Fibroblast of lung (primary cell): ENCODE results near the gene LACRT.

ENCODE experiments used
- CTCF ChIP-seq, 2 donors: IDR thresholded peaks in 1 of 2; conservative IDR thresholded peaks in 1 of 2; 1 replicate in 1 of 2; 2 replicates in 1 of 2; pipeline ENCODE4 v1.5.1; 2011 to 2012; ENCODE audit warnings: low read length in 2 of 2, control low read depth in 1 of 2, inconsistent platforms in 1 of 2, low read depth in 1 of 2, mild to moderate bottlenecking in 1 of 2
- EZH2 ChIP-seq: IDR thresholded peaks from 2 replicates; pipeline ENCODE4 v1.5.1; 2012; ENCODE audit warnings: low read length, control low read depth, mild to moderate bottlenecking; ENCODE audit errors: missing control alignments

- TF ChIP-seq CTCF (conservative IDR thresholded peaks at IDR 0.05 in 1 of 2, IDR thresholded peaks at IDR 0.05 in 1 of 2; ENCODE audit: low read depth in 1 of 2, low read length in 2 of 2) = no peak
- no peak for TF ChIP-seq EZH2
Observed at GRCh38 chr12:54616933-54617680, 17.6 kb downstream of the LACRT start.
